Measurements from ENCODE around the gene ZBTB7C. TPM values are rescaled to one million over a fixed set of nuclear protein-coding genes. Genes with fewer than 3 reads are reported as not detected.
A peak's percentile ranks its signal among the peaks of the same experiment; 100 is the strongest.

ZBTB7C gene
- total and polyA plus RNA-seq, 2 experiments from 2014 or later: 2.3 to 5.5 TPM

DNA sequence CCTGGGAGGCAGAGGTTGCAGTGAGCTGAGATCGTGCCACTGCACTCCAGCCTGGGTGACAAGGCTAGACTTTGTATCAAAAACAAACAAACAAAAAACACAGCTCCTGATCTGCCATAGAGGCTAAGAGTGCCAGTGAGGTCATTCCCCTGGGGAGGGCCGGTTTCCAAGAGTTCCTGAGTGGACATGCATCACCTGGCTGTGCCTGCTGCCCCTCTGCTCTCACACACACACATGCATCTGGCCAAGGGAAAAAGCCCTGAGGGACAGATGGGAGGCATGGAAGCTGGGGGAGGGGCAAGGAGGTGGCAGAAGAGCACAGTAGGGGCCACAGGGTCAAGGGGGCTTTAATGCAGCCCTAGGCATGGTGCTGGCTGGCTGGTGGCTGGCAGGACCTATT is 60.4 kb downstream of the ZBTB7C start:
- Histone ChIP-seq H3K27ac (no peak overlapping the region), H3K27me3 (no peaks in the 10 kb centered on the region), H3K9me3 (ENCODE audit: low read depth) (no peaks in the 10 kb centered on the region), H3K4me1 (ENCODE audit: low read depth) (peaks cover 30% of the 10 kb centered on the region), H3K4me3 (no peak overlapping the region), H3K36me3 (no peaks in the 10 kb centered on the region)
- DNase-seq (ENCODE audit: low read depth in 1 of 2, low spot score in 1 of 2): no peak
- TF ChIP-seq, protein P1, sequence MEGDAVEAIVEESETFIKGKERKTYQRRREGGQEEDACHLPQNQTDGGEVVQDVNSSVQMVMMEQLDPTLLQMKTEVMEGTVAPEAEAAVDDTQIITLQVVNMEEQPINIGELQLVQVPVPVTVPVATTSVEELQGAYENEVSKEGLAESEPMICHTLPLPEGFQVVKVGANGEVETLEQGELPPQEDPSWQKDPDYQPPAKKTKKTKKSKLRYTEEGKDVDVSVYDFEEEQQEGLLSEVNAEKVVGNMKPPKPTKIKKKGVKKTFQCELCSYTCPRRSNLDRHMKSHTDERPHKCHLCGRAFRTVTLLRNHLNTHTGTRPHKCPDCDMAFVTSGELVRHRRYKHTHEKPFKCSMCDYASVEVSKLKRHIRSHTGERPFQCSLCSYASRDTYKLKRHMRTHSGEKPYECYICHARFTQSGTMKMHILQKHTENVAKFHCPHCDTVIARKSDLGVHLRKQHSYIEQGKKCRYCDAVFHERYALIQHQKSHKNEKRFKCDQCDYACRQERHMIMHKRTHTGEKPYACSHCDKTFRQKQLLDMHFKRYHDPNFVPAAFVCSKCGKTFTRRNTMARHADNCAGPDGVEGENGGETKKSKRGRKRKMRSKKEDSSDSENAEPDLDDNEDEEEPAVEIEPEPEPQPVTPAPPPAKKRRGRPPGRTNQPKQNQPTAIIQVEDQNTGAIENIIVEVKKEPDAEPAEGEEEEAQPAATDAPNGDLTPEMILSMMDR (IDR thresholded peaks at IDR 0.05; ENCODE audit: low read depth, low read length): no peak

DNA sequence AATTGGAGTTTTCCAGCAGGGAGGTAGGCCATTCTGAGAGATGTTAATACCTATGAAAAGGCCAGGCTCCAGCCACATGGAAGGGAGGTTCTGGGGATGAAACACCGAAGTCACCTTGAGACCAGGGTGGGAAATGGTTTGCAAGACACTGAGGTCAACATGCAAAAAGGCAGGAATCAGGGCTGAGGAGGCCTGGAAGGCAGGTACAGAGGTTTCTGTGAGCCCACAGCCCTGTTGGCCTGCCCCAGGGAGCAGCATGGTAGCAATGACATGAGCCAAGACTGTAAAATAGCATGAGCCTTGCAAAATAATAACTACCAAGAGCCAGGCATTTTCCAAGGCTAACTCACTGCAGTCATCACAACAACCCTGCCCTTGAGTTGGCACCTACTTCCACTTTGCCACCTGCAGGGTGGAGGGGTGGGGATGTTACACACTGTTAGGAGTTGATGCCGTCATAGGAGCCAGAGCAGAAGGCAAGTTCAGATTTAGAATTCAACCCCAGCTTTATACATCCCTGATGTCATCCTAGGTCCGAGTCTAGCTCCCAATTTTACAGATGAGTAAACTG is 61.3 kb downstream of the ZBTB7C start:
- H3K4me1 ChIP-seq (ENCODE audit: low read depth): peaks cover 38% of the 10 kb centered on the region
- H3K36me3 ChIP-seq: no peaks in the 10 kb centered on the region
- no peaks in the 10 kb centered on the region for H3K27me3 ChIP-seq
- TF ChIP-seq, protein P1 (IDR thresholded peaks at IDR 0.05; ENCODE audit: low read depth, low read length): no peak
- no peak overlapping the region for H3K4me3 ChIP-seq
- no peak overlapping the region for H3K27ac ChIP-seq
- no peaks in the 10 kb centered on the region for H3K9me3 ChIP-seq (ENCODE audit: low read depth)
- DNase-seq (ENCODE audit: low read depth in 1 of 2, low spot score in 1 of 2): no peak

DNA sequence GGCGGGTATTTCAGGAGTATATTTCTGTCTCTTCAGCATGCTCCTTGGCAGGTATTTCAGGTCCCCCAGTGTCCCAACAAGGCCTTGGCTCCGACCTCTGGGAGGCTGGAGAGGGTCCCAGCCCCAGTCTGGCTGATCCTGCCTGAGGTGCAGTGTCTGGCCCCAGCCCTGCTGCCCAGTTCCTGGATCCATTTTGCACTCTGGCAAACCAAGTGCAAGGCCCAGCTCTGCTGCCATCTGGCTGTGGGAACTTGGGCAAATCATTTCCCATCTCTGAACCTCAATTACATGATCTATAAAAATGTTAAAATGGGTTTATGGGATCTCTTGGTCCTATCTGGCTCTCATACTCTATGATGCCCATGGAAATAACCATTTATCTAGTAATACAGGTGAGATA is 63.6 kb downstream of the ZBTB7C start:
- DNase-seq (ENCODE audit: low read depth in 1 of 2, low spot score in 1 of 2): peak in 1 of 2 donors; percentile 37
- TF ChIP-seq, protein P1 (IDR thresholded peaks at IDR 0.05; ENCODE audit: low read depth, low read length): peak; percentile 48
- peaks cover 49% of the 10 kb centered on the region for H3K4me1 ChIP-seq (ENCODE audit: low read depth)
- no peaks in the 10 kb centered on the region for H3K27me3 ChIP-seq
- no peaks in the 10 kb centered on the region for H3K36me3 ChIP-seq
- no peaks in the 10 kb centered on the region for H3K9me3 ChIP-seq (ENCODE audit: low read depth)
- no peak overlapping the region for H3K27ac ChIP-seq
- H3K4me3 ChIP-seq: no peak overlapping the region

DNA sequence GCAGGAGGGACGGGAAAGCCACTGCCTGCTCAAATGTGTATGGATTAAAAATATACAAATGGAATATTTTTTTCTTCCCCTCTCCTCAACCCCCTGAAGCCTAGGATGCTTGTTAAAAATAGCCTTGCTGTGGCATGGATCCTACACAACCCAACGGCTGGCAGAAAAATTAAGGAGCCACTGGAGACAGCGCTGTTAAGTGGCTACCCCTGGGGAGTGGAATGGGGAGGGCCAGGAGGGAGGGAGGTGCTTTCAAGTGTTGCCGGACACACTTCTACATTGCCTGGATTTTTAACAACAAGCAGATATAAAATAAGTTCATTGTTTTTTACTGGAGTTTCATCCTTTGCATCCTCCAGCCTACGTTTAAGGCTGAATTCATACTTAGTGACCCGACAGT is 66.6 kb downstream of the ZBTB7C start:
- Histone ChIP-seq H3K9me3 (ENCODE audit: low read depth) (no peaks in the 10 kb centered on the region), H3K4me1 (ENCODE audit: low read depth) (peaks cover 54% of the 10 kb centered on the region), H3K27me3 (no peaks in the 10 kb centered on the region), H3K36me3 (no peaks in the 10 kb centered on the region), H3K4me3 (no peak overlapping the region), H3K27ac (peak overlapping the region; percentile 62)
- peak in 1 of 2 donors; percentile 26 for DNase-seq (ENCODE audit: low read depth in 1 of 2, low spot score in 1 of 2)
- TF ChIP-seq, protein P1 (IDR thresholded peaks at IDR 0.05; ENCODE audit: low read depth, low read length): no peak

DNA sequence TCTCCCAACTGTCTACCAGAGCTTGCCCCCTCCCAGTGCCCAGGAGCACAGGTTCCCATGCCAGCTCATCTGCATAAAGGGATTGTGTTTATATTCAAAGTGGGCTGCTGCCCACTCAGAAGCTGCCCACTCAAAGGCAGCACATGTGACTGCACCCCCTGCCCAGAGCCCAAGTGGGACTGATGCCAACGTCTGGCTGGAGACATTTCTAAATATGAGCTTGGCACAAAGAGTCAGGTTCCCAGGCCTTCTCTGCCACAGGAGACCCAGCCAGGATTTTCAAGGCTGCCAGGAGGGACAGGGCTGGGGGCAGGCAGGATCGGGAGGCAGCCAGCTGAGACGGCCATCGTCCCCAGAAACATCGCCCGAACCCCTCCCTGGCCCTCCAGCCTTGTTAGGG is 67.1 kb downstream of the ZBTB7C start:
- Histone ChIP-seq H3K27ac (peak overlapping the region; percentile 62), H3K4me1 (ENCODE audit: low read depth) (peaks cover 54% of the 10 kb centered on the region), H3K4me3 (no peak overlapping the region), H3K27me3 (no peaks in the 10 kb centered on the region), H3K9me3 (ENCODE audit: low read depth) (no peaks in the 10 kb centered on the region), H3K36me3 (no peaks in the 10 kb centered on the region)
- TF ChIP-seq, protein P1 (IDR thresholded peaks at IDR 0.05; ENCODE audit: low read depth, low read length): no peak
- no peak for DNase-seq (ENCODE audit: low read depth in 1 of 2, low spot score in 1 of 2)

All from cardiac muscle cell (in vitro differentiated cells and primary cell).